HEK293 (cell line): Measurements from ENCODE around the gene ACAP3.
A peak's percentile ranks its signal among the peaks of the same experiment; 100 is the strongest.

ENCODE experiments used
- CTCF ChIA-PET: fragments of 350-600 bp; formaldehyde crosslinking; extraction: SDS; loops from one replicate; lab custom pipeline; 2021; ENCODE audit warnings: antibody characterized with exemption; lab: Yijun Ruan, JAX
- POLR2A ChIA-PET: fragments of 300-600 bp; formaldehyde crosslinking; extraction: SDS; loops from one replicate; lab custom pipeline; 2020; ENCODE audit warnings: antibody characterized with exemption, inconsistent platforms; lab: Yijun Ruan, JAX
- H3K27ac ChIP-seq: fragments of 200-500 bp; sonication (Bioruptor generic); 2 replicates; pipeline ENCODE4 v1.5.1; 2014; ENCODE audit warnings: low read depth, low read length, control low read depth, inconsistent platforms; ENCODE audit errors: extremely low read depth
- H3K36me3 ChIP-seq, 2 experiments: fragments of 200-500 bp in 1 of 2; sonication (Bioruptor generic) in 1 of 2; 1 replicate in 1 of 2; 2 replicates in 1 of 2; pipeline ENCODE4 v1.5.1; 2014 to 2017; ENCODE audit warnings: inconsistent platforms in 2 of 2, low read length in 2 of 2; ENCODE audit not compliant: control insufficient read depth in 2 of 2, insufficient read depth in 1 of 2
- H3K4me1 ChIP-seq: fragments of 200-500 bp; sonication (Bioruptor generic); 2 replicates; pipeline ENCODE4 v1.5.1; 2014; ENCODE audit warnings: mild to moderate bottlenecking, low read length, inconsistent platforms; ENCODE audit not compliant: control insufficient read depth, insufficient read depth
- H3K4me3 ChIP-seq: 2 replicates; pipeline ENCODE4 v1.5.1; 2011; ENCODE audit warnings: low read depth, mild to moderate bottlenecking, control low read depth, low read length, moderate library complexity
- H3K9me3 ChIP-seq: fragments of 200-500 bp; sonication (Bioruptor generic); 2 replicates; pipeline ENCODE4 v1.5.1; 2014; ENCODE audit warnings: low read depth, low read length, inconsistent platforms; ENCODE audit not compliant: control insufficient read depth, insufficient read depth
- BCL11B ChIP-seq: fragments of 450-650 bp; formaldehyde crosslinking; IDR thresholded peaks from 2 replicates; pipeline ENCODE4 v1.5.1; 2016; ENCODE audit warnings: low read depth, missing biosample characterization, missing genetic modification characterization
- GLIS1 ChIP-seq: fragments of 450-650 bp; formaldehyde crosslinking; IDR thresholded peaks from 2 replicates; pipeline ENCODE4 v1.5.1; 2016; ENCODE audit warnings: missing biosample characterization, missing genetic modification characterization
- HIC1 ChIP-seq: fragments of 450-650 bp; formaldehyde crosslinking; IDR thresholded peaks from 2 replicates; pipeline ENCODE4 v1.5.1; 2016; ENCODE audit warnings: missing biosample characterization, missing genetic modification characterization
- KLF1 ChIP-seq: fragments of 450-650 bp; formaldehyde crosslinking; IDR thresholded peaks from 2 replicates; pipeline ENCODE4 v1.5.1; 2016; ENCODE audit warnings: missing biosample characterization, missing genetic modification characterization
- KLF8 ChIP-seq: fragments of 450-650 bp; formaldehyde crosslinking; IDR thresholded peaks from 2 replicates; pipeline ENCODE4 v1.5.1; 2016; ENCODE audit warnings: missing biosample characterization, missing genetic modification characterization
- KLF9 ChIP-seq: fragments of 450-650 bp; formaldehyde crosslinking; IDR thresholded peaks from 2 replicates; pipeline ENCODE4 v1.5.1; 2016; ENCODE audit warnings: missing biosample characterization, missing genetic modification characterization, low read depth
- MZF1 ChIP-seq: fragments of 450-650 bp; formaldehyde crosslinking; IDR thresholded peaks from 2 replicates; pipeline ENCODE4 v1.5.1; 2017; ENCODE audit warnings: missing biosample characterization, missing genetic modification characterization, borderline replicate concordance
- SP3 ChIP-seq: fragments of 450-650 bp; formaldehyde crosslinking; IDR thresholded peaks from 2 replicates; pipeline ENCODE4 v1.5.1; 2016; ENCODE audit warnings: missing biosample characterization, missing genetic modification characterization
- ZBTB17 ChIP-seq: fragments of 450-650 bp; formaldehyde crosslinking; IDR thresholded peaks from 2 replicates; pipeline ENCODE4 v1.5.1; 2016; ENCODE audit warnings: missing biosample characterization, missing genetic modification characterization
- ZNF175 ChIP-seq: fragments of 450-650 bp; formaldehyde crosslinking; IDR thresholded peaks from 2 replicates; pipeline ENCODE4 v1.5.1; 2016; ENCODE audit warnings: missing biosample characterization, missing genetic modification characterization
- ZNF184 ChIP-seq: fragments of 450-650 bp; IDR thresholded peaks from 2 replicates; pipeline ENCODE4 v1.5.1; 2018; ENCODE audit warnings: missing biosample characterization, mild to moderate bottlenecking, missing genetic modification characterization
- ZNF394 ChIP-seq: fragments of 450-650 bp; formaldehyde crosslinking; IDR thresholded peaks from 2 replicates; pipeline ENCODE4 v1.5.1; 2016; ENCODE audit warnings: missing biosample characterization, missing genetic modification characterization, mild to moderate bottlenecking, moderate library complexity, borderline replicate concordance
- ZNF501 ChIP-seq: fragments of 450-650 bp; formaldehyde crosslinking; IDR thresholded peaks from 2 replicates; pipeline ENCODE4 v1.5.1; 2016; ENCODE audit warnings: missing biosample characterization, missing genetic modification characterization
- ZNF610 ChIP-seq: fragments of 450-650 bp; formaldehyde crosslinking; IDR thresholded peaks from 2 replicates; pipeline ENCODE4 v1.5.1; 2016; ENCODE audit warnings: missing biosample characterization, missing genetic modification characterization, borderline replicate concordance
- ZNF654 ChIP-seq: fragments of 450-650 bp; formaldehyde crosslinking; IDR thresholded peaks from 2 replicates; pipeline ENCODE4 v1.5.1; 2016; ENCODE audit warnings: low read depth, missing biosample characterization, missing genetic modification characterization
- ZNF670 ChIP-seq: fragments of 450-650 bp; formaldehyde crosslinking; IDR thresholded peaks from 2 replicates; pipeline ENCODE4 v1.5.1; 2016; ENCODE audit warnings: missing biosample characterization, missing genetic modification characterization, low read depth
- ZNF785 ChIP-seq: fragments of 450-650 bp; formaldehyde crosslinking; IDR thresholded peaks from 2 replicates; pipeline ENCODE4 v1.5.1; 2016; ENCODE audit warnings: missing biosample characterization, missing genetic modification characterization
- ZSCAN23 ChIP-seq: fragments of 450-650 bp; formaldehyde crosslinking; IDR thresholded peaks from 2 replicates; pipeline ENCODE4 v1.5.1; 2016; ENCODE audit warnings: missing biosample characterization, missing genetic modification characterization
- TF ChIP-seq, protein P1 (sequence below): fragments of 450-650 bp; formaldehyde crosslinking; IDR thresholded peaks from 2 replicates; pipeline ENCODE4 v1.5.1; 2016; ENCODE audit warnings: missing biosample characterization, missing genetic modification characterization

The ACAP3 gene

DNA sequence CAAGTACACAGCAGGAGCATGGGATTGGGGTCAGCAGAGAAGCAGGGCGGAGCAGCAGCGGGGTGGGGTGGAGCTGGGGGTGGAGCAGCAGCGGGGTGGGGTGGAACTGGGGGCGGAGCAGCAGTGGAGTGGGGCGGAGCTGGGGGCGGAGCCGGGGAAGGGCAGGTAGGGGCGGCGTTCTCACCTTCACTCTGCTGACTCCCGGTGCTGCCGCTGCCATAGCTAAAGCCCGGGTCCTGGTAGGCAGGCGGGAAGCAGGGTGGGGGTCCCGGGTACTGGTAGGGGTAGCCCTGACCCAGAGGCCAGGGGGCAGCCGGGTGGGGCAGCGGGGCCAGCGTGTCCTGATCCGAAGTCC is 30.0 kb upstream of the ACAP3 start:
- Histone ChIP-seq H3K4me1 (no peaks in the 10 kb centered on the region), H3K36me3 (peaks cover 0 to 85% of the 10 kb centered on the region in 2 experiments; a peak in 2 of 3 replicates), H3K27ac (no peak overlapping the region), H3K4me3 (no peak overlapping the region), H3K9me3 (no peaks in the 10 kb centered on the region)
- CTCF ChIA-PET, result interaction anchor here (0.6 kb wide), 1 partner anchor 277 kb away, joined by 3 read pairs; no protein-coding TSS in a partner anchor
- TF ChIP-seq SP3 (tag by site-specific recombination) (0 out of 2 replicates have a peak, but pooled peaks have one; percentile 29), ZSCAN23 (tag by site-specific recombination) (no peak), KLF9 (tag by site-specific recombination) (0 out of 2 replicates have a peak, but pooled peaks have one; percentile 19), KLF8 (tag by site-specific recombination) (peak; percentile 79), ZBTB17 (tag by site-specific recombination) (no peak), KLF1 (tag by site-specific recombination) (peak; percentile 68; the same call in 1 of the 2 replicates)
- TF ChIP-seq, protein P1, sequence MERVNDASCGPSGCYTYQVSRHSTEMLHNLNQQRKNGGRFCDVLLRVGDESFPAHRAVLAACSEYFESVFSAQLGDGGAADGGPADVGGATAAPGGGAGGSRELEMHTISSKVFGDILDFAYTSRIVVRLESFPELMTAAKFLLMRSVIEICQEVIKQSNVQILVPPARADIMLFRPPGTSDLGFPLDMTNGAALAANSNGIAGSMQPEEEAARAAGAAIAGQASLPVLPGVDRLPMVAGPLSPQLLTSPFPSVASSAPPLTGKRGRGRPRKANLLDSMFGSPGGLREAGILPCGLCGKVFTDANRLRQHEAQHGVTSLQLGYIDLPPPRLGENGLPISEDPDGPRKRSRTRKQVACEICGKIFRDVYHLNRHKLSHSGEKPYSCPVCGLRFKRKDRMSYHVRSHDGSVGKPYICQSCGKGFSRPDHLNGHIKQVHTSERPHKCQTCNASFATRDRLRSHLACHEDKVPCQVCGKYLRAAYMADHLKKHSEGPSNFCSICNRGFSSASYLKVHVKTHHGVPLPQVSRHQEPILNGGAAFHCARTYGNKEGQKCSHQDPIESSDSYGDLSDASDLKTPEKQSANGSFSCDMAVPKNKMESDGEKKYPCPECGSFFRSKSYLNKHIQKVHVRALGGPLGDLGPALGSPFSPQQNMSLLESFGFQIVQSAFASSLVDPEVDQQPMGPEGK (tag by site-specific recombination), result 0 out of 2 replicates have a peak, but pooled peaks have one; percentile 20
- POLR2A ChIA-PET, result interaction anchor here (0.9 to 1.5 kb wide), 2 partner anchors 12 to 19 kb away, joined by 3 to 6 read pairs; no protein-coding TSS in a partner anchor

GRCh38 chr1:1336931-1337792 is 29.4 kb upstream of the ACAP3 start:
- Histone ChIP-seq H3K4me3 (no peak overlapping the region), H3K4me1 (no peaks in the 10 kb centered on the region), H3K36me3 (peaks cover 0 to 79% of the 10 kb centered on the region in 2 experiments; a peak in 2 of 3 replicates), H3K27ac (no peak overlapping the region), H3K9me3 (no peaks in the 10 kb centered on the region)
- ChIA-PET CTCF (interaction anchor here (0.6 kb wide), 1 partner anchor 277 kb away, joined by 3 read pairs; no protein-coding TSS in a partner anchor), POLR2A (interaction anchor here (0.9 to 2.4 kb wide), 4 partner anchors 9 to 25 kb away, joined by 3 to 7 read pairs (median 4); no protein-coding TSS in a partner anchor)
- TF ChIP-seq ZNF394, result no peak
- TF ChIP-seq GLIS1, result peak; percentile 57
- no peak for TF ChIP-seq ZNF501 (tag by site-specific recombination)
- TF ChIP-seq HIC1 (tag by site-specific recombination), result peak; percentile 16; the same call in 1 of the 2 replicates
- TF ChIP-seq KLF9 (tag by site-specific recombination), result 0 out of 2 replicates have a peak, but pooled peaks have one; percentile 25
- no peak for TF ChIP-seq ZNF184
- peak; percentile 63 for TF ChIP-seq KLF1 (tag by site-specific recombination)

DNA sequence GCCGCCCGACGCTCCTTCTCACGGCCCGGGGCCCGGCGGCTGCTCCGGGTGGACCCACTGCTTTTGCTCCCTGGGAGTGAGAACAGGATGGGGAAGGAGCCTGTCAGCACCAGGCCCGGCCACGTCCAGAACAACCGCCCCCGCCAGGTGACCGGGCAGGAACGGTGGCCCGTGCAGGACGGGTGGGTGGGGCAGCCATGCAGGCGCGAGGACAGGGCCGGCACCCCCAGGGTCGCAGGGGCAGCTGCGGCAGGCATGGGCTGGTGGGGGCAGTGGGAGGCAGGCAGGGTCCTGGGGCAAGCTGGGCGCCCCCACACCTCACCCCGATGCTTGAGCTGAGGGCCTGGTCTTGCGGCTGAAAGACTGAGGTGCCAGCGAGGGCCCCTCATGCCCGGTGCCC is 28.7 kb upstream of the ACAP3 start:
- ChIA-PET CTCF (no interaction called here), POLR2A (interaction anchor here (1.0 to 2.4 kb wide), 2 partner anchors 10 to 24 kb away, joined by 3 to 7 read pairs; no protein-coding TSS in a partner anchor)
- Histone ChIP-seq H3K4me1 (no peaks in the 10 kb centered on the region), H3K27ac (no peak overlapping the region), H3K9me3 (no peaks in the 10 kb centered on the region), H3K36me3 (peaks cover 0 to 71% of the 10 kb centered on the region in 2 experiments; a peak in 2 of 3 replicates), H3K4me3 (no peak overlapping the region)
- TF ChIP-seq ZNF670 (tag by site-specific recombination), result no peak
- TF ChIP-seq BCL11B (tag by site-specific recombination), result no peak
- no peak for TF ChIP-seq ZNF175 (tag by site-specific recombination)
- TF ChIP-seq MZF1 (tag by site-specific recombination), result no peak
- no peak for TF ChIP-seq ZNF394
- no peak for TF ChIP-seq ZNF785 (tag by site-specific recombination)
- no peak for TF ChIP-seq ZNF610 (tag by site-specific recombination)
- TF ChIP-seq ZNF654 (tag by site-specific recombination), result no peak
